Activated effector memory CD4-positive, alpha-beta T cell treated with Interleukin-2 at 50 U/mL for 16 hours (primary cell): Measurements from ENCODE around the gene PRUNE2.
"Not testable (repeated sequence)": the region's sequence is repeated elsewhere in the genome, so short reads cannot be mapped to it uniquely, and the experiment has no call there.

Source experiments
- DNase-seq: peaks from one replicate; pipeline ENCODE4 v3.0.0-alpha.2; 2020

Gene PRUNE2

DNA sequence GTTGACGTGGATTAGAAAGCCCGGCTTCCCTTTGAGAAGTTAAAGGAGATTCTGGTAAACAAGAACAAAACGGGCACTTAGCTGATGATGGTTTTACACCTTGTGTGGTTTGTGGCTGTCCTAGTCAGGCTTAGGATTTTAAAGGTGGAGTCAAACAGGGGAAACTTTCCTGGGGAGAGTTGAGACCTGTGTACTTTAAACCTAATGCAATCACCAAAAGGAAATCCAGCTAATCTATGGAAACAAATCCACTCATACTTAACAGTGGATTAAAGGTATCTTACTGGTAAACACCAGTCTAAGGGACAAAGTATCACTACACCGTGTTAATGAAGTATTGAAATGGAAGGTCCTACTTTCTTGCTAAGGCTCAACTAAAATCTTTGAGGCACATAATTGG, 291.9 kb downstream of the PRUNE2 start:
- DNase-seq = no peak

DNA sequence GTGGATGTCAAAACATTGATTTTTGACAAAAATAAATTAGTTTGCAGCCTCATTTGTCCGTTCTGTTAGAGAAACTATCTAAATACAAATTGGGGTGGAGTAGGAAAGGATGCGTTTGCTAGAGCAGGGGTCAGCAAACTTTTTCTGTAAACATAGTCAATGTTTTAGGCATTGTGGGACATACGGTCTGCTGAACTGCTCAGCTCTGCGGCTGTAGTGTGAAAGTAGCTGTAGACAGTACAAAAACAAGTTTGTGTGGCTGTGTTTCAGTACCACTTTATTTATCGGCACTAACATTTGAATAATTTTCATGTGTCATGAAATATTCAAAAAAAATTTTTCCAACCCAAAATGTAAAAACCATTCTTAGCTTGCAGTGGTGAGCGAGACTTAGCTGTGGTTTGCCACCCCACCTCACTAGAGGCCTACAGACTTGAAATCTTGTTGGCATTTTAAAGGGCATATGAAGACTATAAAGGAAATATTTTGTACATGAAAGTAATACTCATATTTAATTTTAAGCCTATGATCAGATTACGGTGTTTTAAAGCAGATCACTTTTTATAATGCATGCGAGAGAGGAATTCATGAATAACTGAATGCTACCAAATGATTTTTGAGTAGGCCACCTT, 292.6 kb downstream of the PRUNE2 start:
- no peak for DNase-seq

DNA sequence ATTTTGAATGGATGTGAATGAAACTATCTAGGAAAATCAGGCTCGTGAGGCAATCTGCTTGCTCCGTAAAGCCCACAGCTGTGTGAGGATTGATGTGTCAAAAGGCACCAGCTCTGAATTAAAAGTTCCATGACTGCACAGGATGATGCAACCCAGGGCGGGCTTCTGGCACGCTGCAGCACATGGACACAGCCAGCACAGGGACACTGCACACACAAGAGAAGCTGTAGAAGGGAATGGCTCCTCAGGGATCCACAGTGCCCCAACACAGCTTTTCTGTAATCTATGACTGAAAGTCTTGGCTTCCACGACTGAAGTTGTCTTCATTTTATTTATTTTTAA, 295.9 kb downstream of the PRUNE2 start:
- no peak for DNase-seq

DNA sequence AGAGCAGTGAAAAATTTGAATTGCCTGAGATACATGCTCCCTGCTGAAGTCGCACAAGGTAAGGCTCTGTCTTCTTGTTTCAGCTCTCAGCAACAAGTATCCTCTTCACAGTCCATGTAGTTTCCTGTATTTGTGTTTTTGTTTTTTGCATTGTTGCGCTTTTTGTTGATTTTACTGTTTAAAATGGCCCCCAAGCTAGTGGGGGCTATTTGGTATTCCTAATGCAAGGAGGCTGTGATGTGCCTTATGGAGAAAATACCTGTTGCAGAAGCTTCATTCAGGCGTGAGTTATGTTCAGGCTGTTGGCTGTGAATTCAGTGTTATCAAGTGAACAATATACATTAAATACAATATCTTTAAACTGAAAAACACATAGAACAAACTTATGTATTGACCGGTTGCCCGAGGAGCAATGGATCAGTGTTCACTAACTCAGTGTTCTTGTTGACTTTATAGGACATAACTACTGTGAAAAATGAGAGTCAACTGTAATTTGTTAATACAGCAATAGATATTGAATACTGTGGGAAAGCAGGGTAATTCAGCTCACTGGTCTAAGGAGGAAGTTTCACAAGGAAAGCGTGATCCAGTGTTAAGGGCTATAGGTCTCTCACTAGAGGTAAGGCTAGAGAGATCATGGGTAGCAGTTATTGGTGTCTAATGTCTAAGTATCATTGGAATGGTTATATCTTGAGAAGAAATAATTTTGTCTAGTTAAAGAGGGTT, 296.5 kb downstream of the PRUNE2 start:
- no peak for DNase-seq

DNA sequence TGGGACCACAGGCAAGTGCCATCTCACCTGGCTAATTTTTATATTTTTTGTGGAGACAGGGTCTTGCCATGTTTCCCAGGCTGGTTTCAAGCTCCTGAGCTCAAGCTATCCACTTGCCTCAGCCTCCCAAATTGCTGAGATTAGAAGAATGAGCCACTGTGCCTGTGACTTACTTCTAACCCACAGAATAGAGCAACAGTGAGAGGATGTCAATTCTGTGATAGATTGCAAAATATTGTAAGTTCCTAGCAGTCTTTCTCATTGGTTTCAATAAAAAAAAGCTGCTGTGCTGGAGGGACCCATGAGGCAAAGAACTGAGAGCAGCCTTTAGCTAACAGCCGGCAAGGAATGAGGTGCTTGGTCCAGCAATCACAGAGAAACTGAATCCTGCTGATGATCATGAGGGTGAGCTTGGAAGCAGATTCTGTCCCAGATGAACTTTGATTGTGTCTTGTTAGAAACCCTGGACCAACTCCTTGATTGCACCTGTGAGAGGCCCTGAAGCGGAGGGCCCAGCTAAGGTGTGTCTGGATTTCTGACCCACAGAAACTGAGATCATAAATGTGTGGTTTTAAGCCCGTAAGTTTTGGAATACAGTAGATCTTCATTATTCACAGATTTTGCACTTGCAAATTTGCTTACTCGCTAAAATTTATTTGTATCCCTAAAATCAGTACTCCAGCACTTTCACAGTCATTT, 297.2 kb downstream of the PRUNE2 start:
- DNase-seq = no peak

DNA sequence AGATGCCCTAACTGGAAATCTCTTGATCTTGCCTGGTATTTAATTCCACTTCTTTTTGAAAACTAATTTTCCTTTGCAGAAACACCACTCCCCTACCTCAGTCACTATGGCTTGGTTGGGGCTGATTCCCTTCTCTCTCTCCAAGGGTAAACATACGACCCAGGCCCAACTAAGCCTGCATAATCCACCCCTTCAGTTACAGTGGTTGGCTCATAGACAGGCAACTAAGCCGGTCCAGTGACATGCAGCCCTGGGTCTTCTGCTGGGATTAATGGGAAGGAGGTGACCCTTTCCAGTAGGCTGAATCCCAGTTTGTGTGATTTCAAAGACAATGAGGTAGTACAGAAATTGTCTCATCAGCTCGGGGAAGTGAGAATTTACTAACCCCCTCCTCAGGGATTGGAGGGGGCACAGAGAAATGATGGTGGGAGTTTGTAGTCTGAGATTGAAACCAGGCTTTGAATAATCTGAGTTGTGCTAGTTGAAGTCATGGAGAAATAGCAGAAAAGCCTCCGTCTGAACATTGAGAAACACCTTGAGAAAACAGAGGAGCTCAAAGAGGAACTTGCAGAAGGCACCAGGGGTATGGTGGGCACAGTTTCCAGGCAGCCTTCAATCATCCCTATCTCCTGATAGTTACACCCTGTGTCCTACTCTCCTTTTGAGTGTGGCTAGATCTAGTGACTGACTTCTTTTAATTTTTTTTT, 298.0 kb downstream of the PRUNE2 start:
- no peak for DNase-seq

DNA sequence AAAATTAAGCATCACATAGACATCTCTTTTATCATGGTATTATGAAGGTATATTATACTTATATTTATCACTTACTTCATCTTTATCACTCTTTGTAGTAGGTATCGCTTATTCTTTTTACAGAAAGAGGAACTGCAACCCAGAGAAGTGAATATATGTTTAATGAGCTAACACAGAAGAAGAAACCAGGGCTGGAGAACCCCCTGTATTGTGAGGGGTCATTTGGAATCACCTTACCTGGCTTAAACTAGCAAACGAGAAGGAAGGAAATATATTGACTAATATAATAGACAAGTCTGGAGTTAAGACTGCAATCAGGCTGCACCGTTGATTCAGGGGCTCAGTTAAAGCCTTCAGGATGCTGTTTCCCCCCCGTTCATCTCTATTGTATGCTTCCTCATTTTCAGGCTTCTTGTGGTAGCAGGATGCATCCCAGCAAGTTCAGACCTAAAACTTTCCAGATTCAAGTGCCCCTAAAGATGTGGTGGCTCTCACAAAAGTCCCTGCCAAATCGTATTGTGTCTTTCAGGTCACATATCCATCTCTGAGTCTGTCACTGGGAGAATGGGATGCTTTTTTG, 300.5 kb downstream of the PRUNE2 start:
- no peak for DNase-seq

DNA sequence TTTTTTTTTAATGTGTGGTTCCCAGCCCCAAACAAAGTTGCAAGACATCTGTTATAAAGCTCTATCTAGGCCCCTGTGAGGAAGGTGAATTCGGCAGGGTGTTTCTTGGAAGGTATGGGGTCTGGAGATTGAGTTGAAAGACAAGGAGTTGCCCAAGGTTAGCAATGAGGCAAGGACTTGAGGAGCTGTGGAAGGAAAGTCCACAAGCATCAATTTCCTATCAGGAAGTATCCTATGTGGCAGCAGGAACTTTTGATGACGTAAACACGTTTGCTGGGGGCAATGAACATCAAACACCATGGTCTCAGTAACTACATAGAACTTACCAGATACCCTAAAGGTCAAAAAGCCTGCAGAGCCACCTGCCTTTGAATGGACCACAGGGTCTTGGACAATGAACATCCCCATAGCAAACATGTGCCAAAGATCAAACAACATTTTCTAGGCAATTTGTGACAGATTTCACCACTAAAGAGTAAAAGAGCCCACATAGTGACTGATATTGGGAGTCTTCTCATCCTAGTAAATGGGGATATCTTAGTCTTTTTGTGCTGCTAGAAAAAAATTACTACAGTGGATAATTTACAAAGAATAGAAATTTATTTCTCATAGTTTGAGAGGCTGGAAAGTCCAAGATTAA, 301.9 kb downstream of the PRUNE2 start:
- DNase-seq = no peak

DNA sequence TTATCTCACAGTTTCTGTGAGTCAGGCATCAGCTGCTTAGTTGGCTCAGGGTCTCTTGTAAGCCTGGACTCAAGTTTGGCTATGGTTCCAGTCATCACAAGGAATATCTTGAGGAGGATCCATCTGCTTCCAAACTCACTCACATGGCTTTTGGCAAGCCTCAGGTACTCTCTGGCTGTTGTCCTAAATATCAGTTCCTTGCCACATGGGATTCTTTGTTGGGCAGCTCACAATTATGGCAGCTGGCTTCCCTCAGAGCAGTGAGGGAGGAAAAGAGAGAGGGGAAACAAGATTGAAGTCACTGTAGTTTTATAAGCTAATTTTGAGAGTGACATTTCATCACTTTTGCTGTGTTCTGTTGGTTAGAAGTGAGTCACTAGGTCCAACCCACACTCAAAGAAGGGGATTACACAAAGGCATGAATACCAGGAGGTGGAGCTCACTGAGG, 302.4 kb downstream of the PRUNE2 start:
- DNase-seq = no peak

DNA sequence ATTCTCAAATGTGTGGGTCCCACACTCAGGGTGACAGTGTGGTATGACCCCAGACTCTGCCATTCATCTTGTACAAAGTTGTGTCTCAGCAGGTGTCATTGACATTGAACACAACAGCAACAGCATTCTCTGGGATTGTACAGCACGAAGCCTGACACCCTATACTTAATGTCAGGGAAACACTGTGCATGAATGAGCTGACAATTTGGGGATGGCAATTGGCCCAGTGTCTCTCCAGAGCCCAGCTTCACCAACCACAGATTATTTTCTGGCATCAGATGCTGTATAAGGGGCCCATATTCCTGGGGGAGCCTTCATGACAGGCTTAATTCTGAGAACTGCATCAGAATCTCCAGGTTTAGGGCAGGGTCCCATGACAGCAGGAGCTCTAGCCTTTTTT, 303.7 kb downstream of the PRUNE2 start:
- no peak for DNase-seq

DNA sequence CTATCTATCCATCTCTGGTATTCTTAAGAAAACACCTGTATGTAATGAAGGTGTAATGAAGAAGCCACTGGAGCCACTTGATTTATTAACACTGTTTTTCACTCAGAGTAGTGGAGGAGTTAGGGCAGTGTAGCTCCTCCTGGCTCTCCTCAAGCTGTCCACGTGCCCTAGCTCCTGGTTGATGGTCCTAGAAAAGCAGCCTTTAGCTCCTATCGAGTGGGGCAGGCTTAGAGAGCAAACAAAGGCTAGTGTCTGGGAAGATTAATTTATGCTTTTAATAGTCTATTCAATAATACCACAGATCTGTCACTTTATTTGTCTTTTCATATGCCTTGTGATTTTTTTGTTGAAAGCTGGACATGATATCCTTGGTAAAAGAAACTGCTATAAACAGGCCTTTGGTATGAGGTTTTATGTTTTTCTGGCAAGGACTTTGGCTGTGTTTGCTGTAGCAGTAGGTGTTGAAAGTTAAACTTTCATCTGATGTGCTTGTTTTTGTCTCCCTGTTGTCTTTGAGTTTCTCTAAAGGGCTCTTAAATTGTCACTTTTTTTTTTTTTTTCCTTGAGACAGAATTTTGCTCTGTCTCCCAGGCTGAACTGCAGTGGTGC, 305.8 kb downstream of the PRUNE2 start:
- no peak for DNase-seq

DNA sequence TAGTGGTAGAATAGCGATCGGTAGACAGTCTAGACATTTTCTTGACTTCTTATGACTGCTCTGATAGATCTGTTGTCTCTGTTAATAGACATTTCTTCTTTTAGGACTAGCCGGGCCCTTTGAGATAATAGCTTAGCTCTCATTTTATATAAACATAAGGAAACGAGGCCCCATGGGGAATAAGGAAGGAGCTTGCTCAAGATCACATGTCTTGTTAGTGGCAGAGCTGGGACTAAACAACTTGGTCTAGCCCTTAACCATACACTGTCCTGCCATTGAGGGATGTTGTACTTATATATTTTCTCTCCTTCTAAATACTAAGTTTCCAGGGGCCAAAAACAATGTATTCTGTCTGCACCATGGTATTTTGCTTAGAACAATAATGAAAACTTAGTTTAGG, 306.9 kb downstream of the PRUNE2 start:
- no peak for DNase-seq

DNA sequence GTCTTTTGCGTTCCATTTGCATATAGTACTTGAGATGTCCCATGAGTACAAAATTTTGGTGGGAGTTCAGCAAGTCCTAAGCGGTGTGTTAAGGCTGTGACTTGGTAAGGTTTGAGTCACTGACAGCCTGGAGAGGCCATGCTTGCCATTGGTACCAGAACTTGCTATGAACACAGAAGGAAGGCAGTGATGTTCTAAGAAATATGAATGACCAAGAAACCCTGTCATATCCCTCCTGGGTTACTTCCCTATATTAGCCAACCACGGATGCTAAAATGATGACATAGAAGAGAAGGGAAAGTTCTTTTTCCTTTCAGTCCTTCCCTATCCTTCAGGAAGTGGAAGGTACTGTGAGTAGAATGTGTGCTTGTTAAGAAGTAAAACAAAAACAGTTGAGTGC, 310.3 kb downstream of the PRUNE2 start:
- no peak for DNase-seq

DNA sequence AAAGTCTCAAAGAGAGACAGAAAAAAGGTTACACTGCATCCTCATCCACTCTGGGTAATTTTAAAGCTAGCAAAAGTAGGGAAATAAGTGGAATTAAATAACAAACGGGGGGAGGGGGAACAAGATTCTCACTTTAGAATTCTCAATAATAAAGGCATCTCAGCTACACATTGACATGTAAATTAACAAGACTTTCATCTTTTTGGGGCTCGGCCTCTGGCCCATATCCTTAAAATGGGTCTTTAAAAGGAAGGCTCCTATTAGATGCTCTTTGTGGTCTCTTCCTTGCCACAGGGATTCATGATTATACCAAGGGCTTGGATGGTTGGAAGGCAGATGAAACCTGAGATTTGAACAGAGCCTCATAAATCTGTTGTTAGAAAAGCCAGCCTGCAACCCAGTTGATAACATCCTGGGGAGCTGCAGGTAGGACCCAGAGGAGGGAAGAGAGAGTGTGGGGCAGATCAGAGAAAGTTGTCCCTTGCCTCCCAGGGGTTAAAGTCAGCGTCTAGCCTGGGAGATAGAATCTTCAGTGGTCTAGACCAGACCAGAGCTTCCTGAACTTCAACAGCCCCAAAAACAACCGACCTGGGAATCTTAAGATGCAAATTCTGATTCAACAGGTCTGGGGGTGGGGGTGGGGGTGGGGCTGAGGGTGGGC, 311.0 kb downstream of the PRUNE2 start:
- no peak for DNase-seq

DNA sequence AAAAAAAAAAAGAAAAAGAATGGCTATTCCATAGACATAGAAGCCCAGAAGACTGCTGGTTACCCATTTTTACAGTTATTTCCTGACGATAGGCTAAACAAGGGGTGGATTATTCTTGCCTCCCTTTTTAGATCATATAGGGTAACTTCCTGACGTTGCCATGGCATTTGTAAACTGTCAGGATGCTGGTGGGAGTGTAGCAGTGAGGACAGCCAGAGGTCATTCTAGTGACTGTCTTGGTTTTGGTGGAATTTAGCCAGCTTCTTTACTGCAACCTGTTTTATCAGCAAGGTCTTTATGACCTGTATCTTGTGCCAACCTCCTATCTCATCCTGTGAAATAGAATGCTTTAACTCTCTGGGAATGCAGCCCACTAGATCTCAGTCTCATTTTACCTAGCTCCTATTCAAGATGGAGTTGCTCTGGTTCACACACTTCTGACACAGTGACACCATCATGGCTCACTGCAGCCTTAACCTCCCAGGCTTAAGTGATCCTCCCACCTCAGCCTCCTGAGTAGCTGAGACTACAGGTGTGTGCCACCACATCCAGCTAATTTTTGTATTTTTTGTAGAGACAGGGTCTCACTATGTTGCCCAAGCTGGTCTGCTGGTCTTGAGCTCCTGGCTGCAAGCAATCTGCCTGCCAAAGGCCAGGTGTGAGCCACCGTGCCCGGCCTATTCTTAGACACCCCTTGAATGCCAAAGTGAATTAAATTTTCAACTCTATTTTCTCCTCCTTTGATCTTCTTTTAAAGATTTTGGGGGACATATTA, 311.8 kb downstream of the PRUNE2 start:
- not testable (repeated sequence) for DNase-seq

DNA sequence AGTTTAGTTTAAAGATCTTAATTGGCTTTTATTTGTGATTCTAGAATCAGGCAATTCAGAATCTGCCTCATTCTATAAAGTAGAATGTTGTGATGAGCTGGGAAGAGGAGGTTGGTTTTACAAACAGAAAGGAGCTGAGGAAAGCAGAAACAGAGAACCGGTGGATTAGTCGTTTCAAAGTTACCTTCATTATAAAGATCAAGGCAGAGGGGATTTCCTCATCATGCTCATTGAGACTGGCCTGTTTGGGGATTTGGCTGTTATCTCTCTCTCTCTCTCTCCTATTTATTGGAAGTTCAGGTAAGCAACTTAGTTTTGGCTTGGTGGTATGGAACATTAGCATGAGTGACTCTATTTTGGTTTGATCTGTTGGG, 313.0 kb downstream of the PRUNE2 start:
- no peak for DNase-seq

DNA sequence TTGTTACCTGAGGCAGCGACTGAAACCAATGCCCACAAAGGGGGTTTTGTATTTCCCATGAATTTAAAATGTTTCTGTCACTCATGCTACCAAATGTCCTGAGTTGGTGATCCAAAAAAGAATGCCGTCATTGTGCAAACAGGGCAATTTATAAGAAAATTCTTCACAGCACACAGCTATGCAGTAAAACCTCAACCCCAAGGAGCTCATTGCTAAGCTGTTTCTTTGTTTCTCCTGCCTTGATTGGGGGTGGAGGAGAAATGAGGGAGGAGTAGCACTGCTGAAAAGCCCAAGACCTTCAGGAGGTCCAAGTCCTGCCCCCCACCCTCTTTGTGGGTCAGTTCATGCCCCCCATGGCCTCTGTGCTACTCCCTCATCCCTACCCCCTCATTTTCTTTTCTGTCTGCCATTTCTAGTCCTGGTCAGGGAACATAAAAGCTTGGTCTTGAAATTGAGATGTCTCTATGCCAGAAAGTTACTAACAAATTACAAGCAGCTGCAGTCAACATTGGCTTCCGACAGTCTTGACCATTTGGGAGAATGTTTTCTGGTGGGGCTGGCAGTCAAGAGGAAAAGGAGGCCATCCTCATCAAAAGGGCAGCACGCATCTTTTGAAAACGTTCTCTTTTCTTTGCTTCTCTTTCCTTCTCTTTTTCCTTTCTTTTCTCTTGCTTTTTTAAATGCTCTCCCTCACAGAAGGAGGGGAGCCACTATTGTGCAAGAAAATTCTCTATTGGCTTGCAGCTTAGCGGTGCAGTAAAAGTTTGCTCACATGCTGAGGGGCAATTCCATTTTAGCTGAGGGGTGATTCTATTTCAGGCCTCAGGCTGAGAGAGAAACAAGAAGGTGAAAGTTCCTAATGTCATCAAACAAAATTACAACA, 313.6 kb downstream of the PRUNE2 start:
- no peak for DNase-seq

DNA sequence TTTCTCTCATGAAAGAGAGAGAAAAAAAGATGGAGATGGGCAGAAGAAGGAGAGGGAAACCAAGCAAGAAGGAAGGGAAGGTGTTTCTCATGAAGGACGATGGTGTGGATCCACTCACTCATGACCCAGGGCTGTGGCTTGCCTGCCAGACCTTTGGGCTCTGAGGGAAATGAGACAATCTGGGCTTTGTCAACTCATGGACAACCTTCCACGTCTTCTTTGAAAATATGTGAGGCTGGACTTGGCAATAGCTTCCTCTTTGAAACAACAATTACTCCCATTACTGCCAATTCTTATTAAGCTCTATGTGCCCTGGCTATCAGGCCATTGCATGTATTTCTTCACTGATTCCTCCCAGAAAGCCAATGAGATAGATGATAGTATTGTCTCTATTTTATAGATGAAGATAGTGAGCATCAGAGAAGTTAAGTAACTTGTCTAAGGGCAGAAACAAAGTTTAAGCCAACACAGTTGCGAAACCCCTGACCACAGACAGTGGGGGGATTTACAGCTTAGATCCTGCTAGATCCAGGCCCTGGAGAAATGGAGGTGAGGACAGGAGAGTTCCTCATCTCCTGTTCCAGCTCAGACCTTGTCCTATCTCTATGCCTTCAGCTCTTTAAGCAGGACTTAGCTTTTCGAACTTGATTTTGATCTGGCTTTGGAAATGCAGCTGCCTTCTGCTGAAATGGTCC, 314.5 kb downstream of the PRUNE2 start:
- no peak for DNase-seq

DNA sequence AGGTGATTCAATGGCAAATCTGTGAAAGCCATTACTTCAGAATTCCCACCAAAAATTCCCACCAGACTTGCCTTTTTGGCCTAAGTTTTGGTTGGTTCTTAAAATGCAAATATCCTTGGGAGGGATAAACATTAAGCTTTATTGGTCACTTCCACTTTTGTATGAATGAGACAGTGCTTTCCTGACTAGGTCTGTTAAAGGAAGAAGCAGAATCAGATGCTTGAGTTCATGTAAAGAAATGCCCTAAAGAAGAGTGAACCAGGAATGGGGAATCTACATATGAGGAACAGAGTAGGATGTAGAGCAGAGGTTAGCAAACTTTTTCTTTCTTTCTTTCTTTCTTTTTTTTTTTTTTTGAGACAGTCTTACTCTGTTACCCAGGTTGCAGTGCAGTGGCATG, 317.6 kb downstream of the PRUNE2 start:
- no peak for DNase-seq
